ENCODE data around the gene OPRL1.
"Not testable (repeated sequence)": the region's sequence is repeated elsewhere in the genome, so short reads cannot be mapped to it uniquely, and the experiment has no call there.

Gene OPRL1

GRCh38 chr20:64112691-64113443 is 33.0 kb downstream of the OPRL1 start:
- no peak overlapping the region for H3K4me3 Mint-ChIP-seq
- no peak overlapping the region for H3K27ac Mint-ChIP-seq
- H3K27me3 Mint-ChIP-seq: no peaks in the 10 kb centered on the region
- H3K9me3 Mint-ChIP-seq: no peaks in the 10 kb centered on the region
- no peaks in the 10 kb centered on the region for H3K4me1 Mint-ChIP-seq (ENCODE audit: low read depth)
- no peaks in the 10 kb centered on the region for H3K36me3 Mint-ChIP-seq (ENCODE audit: low read depth)
- DNase-seq: peak; percentile 19

DNA sequence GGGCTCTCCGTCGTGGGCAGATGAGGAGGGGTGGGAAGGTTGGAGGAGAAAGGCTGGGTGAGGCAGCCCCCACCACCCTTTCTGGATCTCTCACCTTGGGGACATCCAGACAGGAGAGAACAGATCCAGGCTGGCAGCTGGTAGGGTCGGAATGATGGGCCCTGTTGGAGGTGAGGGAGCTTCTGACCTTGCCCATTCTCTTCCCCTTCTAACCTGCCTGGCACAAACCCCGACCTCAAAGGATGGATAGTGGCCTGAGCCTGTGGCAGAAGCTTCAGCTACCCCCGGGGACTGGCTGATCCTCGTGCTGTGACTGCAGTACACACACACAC is 33.5 kb downstream of the OPRL1 start:
- Mint-ChIP-seq H3K27me3 (no peaks in the 10 kb centered on the region), H3K4me3 (no peak overlapping the region), H3K36me3 (ENCODE audit: low read depth) (no peaks in the 10 kb centered on the region)

DNA sequence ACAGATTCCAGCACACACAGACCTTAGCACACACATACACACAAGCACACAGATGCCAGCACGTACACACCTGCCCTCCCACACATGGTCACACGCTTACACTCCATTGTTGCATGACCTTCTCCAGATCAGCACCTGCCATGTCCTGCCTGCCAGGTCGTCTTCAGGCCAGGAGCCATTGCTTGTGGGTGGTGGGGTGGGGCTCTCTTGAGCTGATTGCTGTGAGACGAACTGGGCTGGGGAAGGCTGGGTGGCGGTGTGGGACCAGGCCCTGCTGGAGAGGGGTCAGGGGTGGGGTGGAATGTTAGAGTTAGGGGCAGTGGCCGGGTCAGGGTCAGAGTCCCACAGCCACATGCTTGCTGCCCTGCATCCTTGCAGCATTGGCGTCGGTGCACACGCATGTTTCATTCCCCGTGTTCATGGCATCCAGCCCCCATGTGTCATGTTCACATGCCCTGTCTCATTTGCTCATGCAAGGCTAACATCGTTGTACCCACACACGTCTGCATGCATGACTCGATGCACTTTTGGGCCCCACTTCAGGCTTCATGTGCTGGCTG is 34.0 kb downstream of the OPRL1 start:
- Mint-ChIP-seq H3K4me1 (ENCODE audit: low read depth) (no peaks in the 10 kb centered on the region), H3K27ac (no peak overlapping the region)

More for the DNA sequence above, 33.5 kb downstream of the OPRL1 start:
- Mint-ChIP-seq H3K4me1 (ENCODE audit: low read depth) (no peaks in the 10 kb centered on the region), H3K9me3 (no peaks in the 10 kb centered on the region), H3K27ac (no peak overlapping the region)
- peak; percentile 9 for DNase-seq

GRCh38 chr20:64114356-64114971 is 34.6 kb downstream of the OPRL1 start:
- Mint-ChIP-seq H3K4me1 (ENCODE audit: low read depth) (no peaks in the 10 kb centered on the region), H3K27me3 (no peaks in the 10 kb centered on the region), H3K9me3 (no peaks in the 10 kb centered on the region), H3K27ac (no peak overlapping the region), H3K4me3 (no peak overlapping the region), H3K36me3 (ENCODE audit: low read depth) (no peaks in the 10 kb centered on the region)
- peak; percentile 15 for DNase-seq

More for the DNA sequence above, 34.0 kb downstream of the OPRL1 start:
- Mint-ChIP-seq H3K27me3 (no peaks in the 10 kb centered on the region), H3K36me3 (ENCODE audit: low read depth) (no peaks in the 10 kb centered on the region), H3K4me3 (no peak overlapping the region), H3K9me3 (no peaks in the 10 kb centered on the region)
- DNase-seq: peak; percentile 9

DNA sequence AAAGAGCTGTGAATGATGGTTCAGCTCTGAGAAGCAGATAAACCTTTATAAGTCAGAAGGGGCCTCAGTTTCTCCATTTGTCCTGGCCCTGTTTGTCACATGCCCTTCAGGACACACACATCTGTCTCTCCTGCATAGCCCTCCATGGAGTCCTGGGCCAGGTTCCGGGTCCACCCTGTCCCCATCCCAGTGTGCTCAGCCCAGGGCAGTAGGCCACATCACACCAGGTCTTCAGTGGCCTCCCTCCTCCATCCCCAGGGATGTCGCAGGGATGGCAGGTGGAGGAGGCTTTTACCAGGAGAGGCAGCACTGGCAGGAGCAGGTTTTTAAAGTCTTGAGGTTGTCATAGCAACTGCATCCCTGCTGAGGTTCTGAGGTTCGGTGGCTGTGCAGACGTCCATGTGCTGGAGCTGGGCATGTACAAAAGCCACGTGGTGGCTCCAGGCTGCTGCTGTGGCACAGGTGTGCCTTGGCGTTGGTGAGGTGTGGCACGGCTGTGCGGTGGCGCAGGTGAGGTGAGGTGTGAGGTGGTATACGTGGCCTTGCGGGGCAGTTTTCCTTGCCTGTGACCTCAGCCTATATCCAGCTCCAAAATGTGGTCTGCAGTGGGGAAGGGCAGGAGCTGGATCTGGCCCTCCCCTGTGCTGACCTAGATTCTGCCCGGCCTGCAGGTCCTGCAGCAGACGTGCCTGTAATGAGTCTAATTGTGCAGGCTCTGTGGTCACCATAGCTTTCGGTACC is 35.5 kb downstream of the OPRL1 start:
- no peaks in the 10 kb centered on the region for H3K9me3 Mint-ChIP-seq
- DNase-seq: peak; percentile 8
- H3K36me3 Mint-ChIP-seq (ENCODE audit: low read depth): no peaks in the 10 kb centered on the region
- peaks cover 7% of the 10 kb centered on the region for H3K4me1 Mint-ChIP-seq (ENCODE audit: low read depth)
- no peaks in the 10 kb centered on the region for H3K27me3 Mint-ChIP-seq
- H3K27ac Mint-ChIP-seq: no peak overlapping the region
- H3K4me3 Mint-ChIP-seq: no peak overlapping the region

DNA sequence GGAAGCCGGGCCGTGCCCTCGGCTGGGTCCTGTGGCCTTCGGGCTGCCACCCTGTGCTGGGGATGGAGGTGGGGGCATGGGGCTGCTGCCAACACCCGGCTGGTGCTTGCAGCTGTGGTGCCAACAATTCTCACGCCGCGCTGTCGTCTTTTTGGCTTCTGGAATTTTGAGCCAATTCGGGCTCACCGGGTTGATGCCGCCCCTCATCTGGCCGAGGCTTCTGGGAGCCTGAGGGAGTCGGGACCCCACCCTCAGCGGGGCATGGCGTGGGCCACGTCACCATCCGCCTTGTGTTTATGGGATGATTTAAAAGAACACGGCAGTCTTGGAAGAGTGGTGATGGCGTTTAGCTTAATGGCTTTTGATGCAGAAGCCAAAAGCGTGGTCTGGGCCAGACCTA is 36.1 kb downstream of the OPRL1 start:
- Mint-ChIP-seq H3K36me3 (ENCODE audit: low read depth) (no peaks in the 10 kb centered on the region), H3K27ac (no peak overlapping the region), H3K27me3 (no peaks in the 10 kb centered on the region), H3K9me3 (no peaks in the 10 kb centered on the region), H3K4me1 (ENCODE audit: low read depth) (peaks cover 9% of the 10 kb centered on the region), H3K4me3 (no peak overlapping the region)
- peak; percentile 9 for DNase-seq

DNA sequence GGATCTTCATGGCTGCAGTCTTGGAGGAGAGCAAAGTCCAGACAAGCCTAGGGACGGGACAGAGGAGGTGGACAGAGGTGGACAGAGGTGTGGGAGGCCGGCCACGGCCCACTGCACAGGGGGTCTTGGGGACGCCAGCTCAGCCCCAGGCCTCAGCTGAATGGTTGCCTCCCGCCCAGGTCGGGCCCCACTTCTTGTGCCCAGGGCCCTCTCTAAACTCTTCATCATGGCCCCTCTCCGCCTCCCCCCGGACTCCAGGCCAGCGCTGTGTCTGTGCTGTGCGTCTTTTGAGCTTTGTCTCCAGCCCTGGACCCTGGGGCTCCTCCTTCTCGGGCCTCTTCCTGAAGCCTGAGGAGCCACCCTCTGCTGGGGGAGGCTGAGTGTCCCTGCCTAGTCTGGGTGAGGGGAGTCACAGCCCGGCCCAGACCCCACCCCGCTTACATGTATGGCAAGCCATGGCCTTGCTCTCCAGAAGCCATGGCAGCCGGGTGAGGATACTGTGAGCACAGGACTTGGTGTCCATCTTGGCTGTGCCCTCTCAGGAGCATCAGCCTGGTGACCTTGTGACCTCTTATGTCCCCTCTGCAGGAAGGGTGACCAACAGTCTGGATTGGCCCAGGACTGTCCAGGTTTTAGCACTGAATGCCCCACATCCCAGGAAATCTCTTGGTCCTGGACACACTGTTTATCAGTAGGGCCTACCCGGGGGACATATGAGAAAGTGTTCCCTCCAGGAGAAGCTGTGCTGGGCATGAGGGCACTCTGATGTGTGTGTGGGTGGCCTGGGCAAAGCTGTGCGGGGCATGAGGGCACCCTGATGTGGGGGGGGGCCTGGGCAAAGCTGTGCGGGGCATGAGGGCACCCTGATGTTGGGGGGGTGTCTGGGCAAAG is 36.9 kb downstream of the OPRL1 start:
- no peak overlapping the region for H3K27ac Mint-ChIP-seq
- DNase-seq: peak; percentile 22
- H3K4me1 Mint-ChIP-seq (ENCODE audit: low read depth): peaks cover 9% of the 10 kb centered on the region
- H3K9me3 Mint-ChIP-seq: no peaks in the 10 kb centered on the region
- H3K36me3 Mint-ChIP-seq (ENCODE audit: low read depth): no peaks in the 10 kb centered on the region
- H3K27me3 Mint-ChIP-seq: peaks cover 6% of the 10 kb centered on the region
- no peak overlapping the region for H3K4me3 Mint-ChIP-seq

DNA sequence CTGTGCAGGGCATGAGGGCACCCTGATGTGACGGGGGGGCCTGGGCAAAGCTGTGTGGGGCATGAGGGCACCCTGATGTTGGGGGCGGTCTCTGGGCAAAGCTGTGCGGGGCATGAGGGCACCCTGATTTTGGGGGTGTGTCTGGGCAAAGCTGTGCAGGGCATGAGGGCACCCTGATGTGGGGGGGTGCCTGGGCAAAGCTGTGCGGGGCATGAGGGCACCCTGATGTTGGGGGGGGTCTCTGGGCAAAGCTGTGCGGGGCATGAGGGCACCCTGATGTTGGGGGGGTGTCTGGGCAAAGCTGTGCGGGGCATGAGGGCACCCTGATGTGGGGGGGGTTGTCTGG is 37.5 kb downstream of the OPRL1 start:
- H3K9me3 Mint-ChIP-seq; H3K27ac Mint-ChIP-seq; H3K4me1 Mint-ChIP-seq (ENCODE audit: low read depth); DNase-seq; H3K36me3 Mint-ChIP-seq (ENCODE audit: low read depth); H3K4me3 Mint-ChIP-seq; H3K27me3 Mint-ChIP-seq: not testable (repeated sequence)

DNA sequence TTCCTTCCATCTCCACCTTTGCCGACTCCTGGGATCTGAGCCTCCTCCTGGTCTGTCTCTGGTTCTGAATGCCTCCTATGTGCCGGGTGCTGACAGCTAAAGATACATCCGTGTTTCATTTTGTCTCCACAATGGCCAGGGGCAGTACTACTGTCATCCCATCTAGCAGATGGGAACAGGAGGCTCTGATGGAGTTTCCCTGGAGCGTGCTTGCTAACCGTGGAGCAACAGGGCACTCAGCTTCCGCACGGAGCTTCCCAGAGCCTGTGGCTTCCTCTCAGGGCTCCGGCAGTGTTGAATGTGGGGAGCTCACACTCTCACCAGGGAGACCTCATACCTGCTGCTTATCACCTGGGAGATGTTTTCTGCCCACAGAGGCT is 39.4 kb downstream of the OPRL1 start:
- peaks cover 9% of the 10 kb centered on the region for H3K4me1 Mint-ChIP-seq (ENCODE audit: low read depth)
- H3K27me3 Mint-ChIP-seq: peaks cover 13% of the 10 kb centered on the region
- no peak overlapping the region for H3K27ac Mint-ChIP-seq
- peak; percentile 33 for DNase-seq
- H3K9me3 Mint-ChIP-seq: no peaks in the 10 kb centered on the region
- no peaks in the 10 kb centered on the region for H3K36me3 Mint-ChIP-seq (ENCODE audit: low read depth)
- H3K4me3 Mint-ChIP-seq: no peak overlapping the region

DNA sequence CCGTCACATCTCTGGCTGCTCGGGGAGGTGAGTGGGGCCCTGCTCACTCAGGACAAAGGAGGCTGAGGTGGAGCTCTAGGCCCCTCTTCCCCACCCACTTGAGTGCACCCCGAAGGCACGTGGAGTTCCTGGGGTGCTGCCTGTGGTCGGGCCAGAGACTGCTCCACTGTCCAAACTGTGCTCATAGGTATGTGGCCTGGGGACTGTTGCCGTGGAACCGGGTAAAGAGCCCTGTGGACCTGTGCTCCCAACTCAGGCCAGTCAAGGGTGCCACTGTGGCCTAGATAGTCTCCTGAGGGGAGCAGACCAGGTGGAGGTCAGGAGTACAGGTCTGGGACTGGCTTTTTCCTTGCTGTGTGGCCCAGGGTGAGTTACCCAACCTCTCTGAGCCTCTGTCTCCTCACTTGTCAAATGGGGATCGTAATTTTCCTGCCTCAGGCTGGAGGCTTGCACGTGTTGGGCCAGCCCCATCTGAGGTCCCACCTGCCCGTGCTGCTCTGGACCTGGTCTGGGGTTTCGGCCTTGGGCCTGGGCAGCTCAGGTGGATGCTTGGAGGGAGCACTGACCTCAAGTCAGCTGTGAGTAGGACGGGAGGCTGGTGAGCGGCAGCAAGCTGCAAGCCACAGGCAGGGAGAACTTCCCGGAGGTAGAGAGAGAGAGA is 39.9 kb downstream of the OPRL1 start:
- Mint-ChIP-seq H3K4me3 (peak overlapping the region; percentile 49), H3K4me1 (ENCODE audit: low read depth) (peaks cover 9% of the 10 kb centered on the region), H3K36me3 (ENCODE audit: low read depth) (no peaks in the 10 kb centered on the region), H3K9me3 (no peaks in the 10 kb centered on the region), H3K27ac (peak overlapping the region; percentile 85), H3K27me3 (peaks cover 13% of the 10 kb centered on the region)
- no peak for DNase-seq

- Mint-ChIP-seq H3K27ac (no peak overlapping the region), H3K27me3 (peaks cover 16% of the 10 kb centered on the region), H3K4me1 (ENCODE audit: low read depth) (peaks cover 9% of the 10 kb centered on the region), H3K36me3 (ENCODE audit: low read depth) (no peaks in the 10 kb centered on the region), H3K9me3 (no peaks in the 10 kb centered on the region), H3K4me3 (no peak overlapping the region)
- no peak for DNase-seq
Measured at GRCh38 chr20:64121586-64121985, 41.7 kb downstream of the OPRL1 start.

GRCh38 chr20:64122927-64123326 is 43.0 kb downstream of the OPRL1 start:
- H3K9me3 Mint-ChIP-seq; DNase-seq; H3K36me3 Mint-ChIP-seq (ENCODE audit: low read depth); H3K4me1 Mint-ChIP-seq (ENCODE audit: low read depth); H3K27ac Mint-ChIP-seq; H3K4me3 Mint-ChIP-seq: not testable (repeated sequence)
- peaks cover 16% of the 10 kb centered on the region for H3K27me3 Mint-ChIP-seq

DNA sequence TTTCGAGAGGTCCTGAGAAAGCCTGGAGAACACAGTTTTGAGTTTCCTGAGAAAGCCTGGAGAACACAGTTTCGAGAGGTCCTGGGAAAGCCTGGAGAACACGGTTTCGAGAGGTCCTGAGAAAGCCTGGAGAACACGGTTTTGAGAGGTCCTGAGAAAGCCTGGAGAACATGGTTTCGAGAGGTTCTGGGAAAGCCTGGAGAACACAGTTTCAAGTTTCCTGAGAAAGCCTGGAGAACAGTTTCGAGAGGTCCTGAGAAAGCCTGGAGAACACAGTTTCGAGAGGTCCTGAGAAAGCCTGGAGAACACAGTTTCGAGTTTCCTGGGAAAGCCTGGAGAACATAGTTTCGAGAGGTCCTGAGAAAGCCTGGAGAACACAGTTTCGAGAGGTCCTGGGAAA is 43.6 kb downstream of the OPRL1 start:
- H3K4me3 Mint-ChIP-seq; H3K4me1 Mint-ChIP-seq (ENCODE audit: low read depth); H3K36me3 Mint-ChIP-seq (ENCODE audit: low read depth); DNase-seq; H3K27ac Mint-ChIP-seq; H3K9me3 Mint-ChIP-seq: not testable (repeated sequence)
- peaks cover 20% of the 10 kb centered on the region for H3K27me3 Mint-ChIP-seq

Measured in activated T-cell treated with anti-CD3 and anti-CD28 coated beads, Interleukin-2, amount 50 U/mL, for 24 hours (primary cell).